ACHN (cell line): ENCODE data around the gene TNXB.
"Not testable (repeated sequence)": the region's sequence is repeated elsewhere in the genome, so short reads cannot be mapped to it uniquely, and the experiment has no call there.

Experiments
- DNase-seq: peaks from one replicate; pipeline ENCODE4 v3.0.0-alpha.2; 2015
- in situ Hi-C: cut with HindIII; loops from 2 replicates; pipeline ENCODE4 v1.10.0; 2017; ENCODE audit warnings: low sequenced_read_pairs, low pct_ligation_motif_present, low pct_unique_long_range_greater_than_20kb

TNXB gene

GRCh38 chr6:32035283-32036013, 73.7 kb downstream of the TNXB start:
- in situ Hi-C loops, DNase-seq: not testable (repeated sequence)

GRCh38 chr6:32029553-32029952, 79.6 kb downstream of the TNXB start:
- in situ Hi-C loops, DNase-seq: not testable (repeated sequence)

GRCh38 chr6:32028631-32029030, 80.5 kb downstream of the TNXB start:
- DNase-seq, in situ Hi-C loops: not testable (repeated sequence)

- DNase-seq, in situ Hi-C loops: not testable (repeated sequence)
Observed at GRCh38 chr6:32022100-32022499, 87.0 kb downstream of the TNXB start.

- in situ Hi-C loops: not testable (repeated sequence)
Observed at GRCh38 chr6:32014547-32014946, 94.6 kb downstream of the TNXB start, which contains the start of gene C4B. C4B (plus strand) TSS chr6:32014795; CDS start chr6:32014846, 51 bp downstream.

GRCh38 chr6:32013738-32014137, 95.4 kb downstream of the TNXB start:
- DNase-seq, in situ Hi-C loops: not testable (repeated sequence)

More at GRCh38 chr6:32014547-32014946, 94.6 kb downstream of the TNXB start, which contains the start of gene C4B:
- not testable (repeated sequence) for DNase-seq

- DNase-seq, in situ Hi-C loops: not testable (repeated sequence)
Observed at GRCh38 chr6:32012941-32013617, 96.1 kb downstream of the TNXB start.

- in situ Hi-C loops, DNase-seq: not testable (repeated sequence)
Observed at GRCh38 chr6:32010856-32011530, 98.1 kb downstream of the TNXB start.

GRCh38 chr6:32009537-32009936, 99.6 kb downstream of the TNXB start:
- DNase-seq, in situ Hi-C loops: not testable (repeated sequence)

GRCh38 chr6:32008616-32009015, 100.5 kb downstream of the TNXB start:
- DNase-seq, in situ Hi-C loops: not testable (repeated sequence)

GRCh38 chr6:32008037-32008436, 101.1 kb downstream of the TNXB start:
- DNase-seq, in situ Hi-C loops: not testable (repeated sequence)

- DNase-seq, in situ Hi-C loops: not testable (repeated sequence)
Observed at GRCh38 chr6:32007086-32007485, 102.1 kb downstream of the TNXB start.

GRCh38 chr6:32005991-32006529, 103.1 kb downstream of the TNXB start:
- in situ Hi-C loops, DNase-seq: not testable (repeated sequence)

- in situ Hi-C loops, DNase-seq: not testable (repeated sequence)
Observed at GRCh38 chr6:32005538-32005880, 103.6 kb downstream of the TNXB start.

GRCh38 chr6:32004864-32005537, 104.1 kb downstream of the TNXB start:
- DNase-seq, in situ Hi-C loops: not testable (repeated sequence)

GRCh38 chr6:32004393-32004792, 104.7 kb downstream of the TNXB start:
- in situ Hi-C loops, DNase-seq: not testable (repeated sequence)

- in situ Hi-C loops: not testable (repeated sequence)
Observed at GRCh38 chr6:32003301-32003700, 105.8 kb downstream of the TNXB start.

GRCh38 chr6:32002546-32003268, 106.4 kb downstream of the TNXB start:
- DNase-seq, in situ Hi-C loops: not testable (repeated sequence)

More at GRCh38 chr6:32003301-32003700, 105.8 kb downstream of the TNXB start:
- not testable (repeated sequence) for DNase-seq
